HEK293T (cell line): ENCODE data around the gene GDPD5.

Experiments
- ARNT ChIP-seq: fragments of 450-650 bp; IDR thresholded peaks from 2 replicates; pipeline ENCODE4 v1.6.1; 2017; ENCODE audit warnings: mild to moderate bottlenecking
- BHLHE40 ChIP-seq: fragments of 450-650 bp; IDR thresholded peaks from 2 replicates; pipeline ENCODE4 v1.6.1; 2016; ENCODE audit warnings: mild to moderate bottlenecking, moderate library complexity, borderline replicate concordance
- CTBP1 ChIP-seq: fragments of 450-650 bp; IDR thresholded peaks from 2 replicates; pipeline ENCODE4 v1.6.1; 2016; ENCODE audit warnings: borderline replicate concordance
- FOXA1 ChIP-seq: fragments of 450-650 bp; IDR thresholded peaks from 2 replicates; pipeline ENCODE4 v1.6.1; 2016; ENCODE audit warnings: mild to moderate bottlenecking
- FOXK2 ChIP-seq: fragments of 450-650 bp; IDR thresholded peaks from 2 replicates; pipeline ENCODE4 v1.6.1; 2016; ENCODE audit warnings: mild to moderate bottlenecking
- HDGF ChIP-seq: fragments of 450-650 bp; IDR thresholded peaks from 2 replicates; pipeline ENCODE4 v1.6.1; 2017; ENCODE audit warnings: antibody characterized with exemption, borderline replicate concordance
- NFRKB ChIP-seq: fragments of 450-650 bp; IDR thresholded peaks from 2 replicates; pipeline ENCODE4 v1.6.1; 2016; ENCODE audit warnings: mild to moderate bottlenecking, moderate library complexity
- SUZ12 ChIP-seq: fragments of 450-650 bp; IDR thresholded peaks from 2 replicates; pipeline ENCODE4 v1.6.1; 2016; ENCODE audit warnings: mild to moderate bottlenecking
- TARDBP ChIP-seq: fragments of 450-650 bp; IDR thresholded peaks from 2 replicates; pipeline ENCODE4 v1.6.1; 2016
- ZNF384 ChIP-seq: fragments of 450-650 bp; IDR thresholded peaks from 2 replicates; pipeline ENCODE4 v1.6.1; 2016

GRCh38 chr11:75426720-75427086 lies 99.0 kb downstream of the GDPD5 start:
- TF ChIP-seq HDGF (no peak), BHLHE40 (no peak), NFRKB (no peak), SUZ12 (no peak), ZNF384 (no peak), FOXK2 (no peak), TARDBP (no peak), ARNT (no peak), FOXA1 (no peak), CTBP1 (no peak)
